ENCODE measurements around the gene VDR.

GRCh38 chr12:47805417-47805816 lies 99.4 kb downstream of the VDR start:
- TF ChIP-seq EZH2 (IDR thresholded peaks at IDR 0.05; ENCODE audit: low read length) (no peak), CTCF (optimal IDR thresholded peaks at IDR 0.05 in 1 of 3, IDR thresholded peaks at IDR 0.05 in 1 of 3, conservative IDR thresholded peaks at IDR 0.05 in 1 of 3; ENCODE audit: extremely low read depth in 1 of 3, insufficient read depth in 2 of 3, low read length in 3 of 3) (no peak)
